ENCODE results near the gene TMEM26. TPM values are rescaled to one million over a fixed set of nuclear protein-coding genes. Genes with fewer than 3 reads are reported as not detected.

The TMEM26 gene
- total and polyA plus RNA-seq, 2 experiments from 2014 or later = 1.0 to 1.9 TPM

DNA sequence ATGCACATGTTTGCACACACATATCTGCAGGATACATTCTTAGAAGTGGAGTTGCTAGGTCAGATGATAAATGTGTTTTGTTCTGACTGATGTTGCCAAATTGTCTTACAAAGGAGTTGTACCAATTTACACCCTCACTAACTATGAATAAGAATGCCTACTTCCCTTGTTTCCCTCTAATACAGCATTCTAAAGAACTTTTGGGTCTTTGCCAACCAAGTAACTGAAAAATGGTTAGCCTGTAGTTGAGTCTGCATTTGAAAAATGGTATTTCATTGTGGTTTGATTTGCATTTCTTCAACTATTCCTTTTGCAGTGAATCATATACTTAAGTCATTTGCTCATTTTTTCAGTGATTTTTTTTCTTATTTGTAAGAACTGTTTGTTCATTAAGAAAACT is 48.4 kb downstream of the TMEM26 start (continued):
- TF ChIP-seq CTCF (conservative IDR thresholded peaks at IDR 0.05; ENCODE audit: low read depth in 2 of 2) = no peak
- no peak for TF ChIP-seq ZNF114 (CRISPR knock-in tag; IDR thresholded peaks at IDR 0.05)
- TF ChIP-seq EZH2phosphoT487 (IDR thresholded peaks at IDR 0.05; ENCODE audit: unreplicated experiment) = no peak
- TF ChIP-seq ZNF331 (CRISPR knock-in tag; IDR thresholded peaks at IDR 0.05; ENCODE audit: low read depth) = no peak
- TF ChIP-seq NANOG (IDR thresholded peaks at IDR 0.05; ENCODE audit: borderline replicate concordance) = no peak

GRCh38 chr10:61400524-61400923 is 52.7 kb downstream of the TMEM26 start:
- ATAC-seq = no peak
- no peak overlapping the region for H3K4me3 Mint-ChIP-seq

More at GRCh38 chr10:61400524-61400923, 52.7 kb downstream of the TMEM26 start:
- H3K27ac Mint-ChIP-seq = no peak overlapping the region
- Histone ChIP-seq H3F3A (replicated peaks; ENCODE audit: low read depth) (no peaks in the 10 kb centered on the region), H3K79me2 (replicated peaks; ENCODE audit: insufficient read depth) (no peaks in the 10 kb centered on the region), H3K4me2 (no peak overlapping the region), H3K36me3 (ENCODE audit: insufficient read depth) (no peaks in the 10 kb centered on the region), H3K27me3 (ENCODE audit: insufficient read depth) (no peaks in the 10 kb centered on the region), H3K9me2 (ENCODE audit: insufficient read depth) (no peaks in the 10 kb centered on the region; the same call in 1 of the 2 replicates), H3K27ac (ENCODE audit: low read depth) (no peak overlapping the region), H3K4me1 (ENCODE audit: insufficient read depth) (peaks cover 8% of the 10 kb centered on the region), H2AFZ (no peak overlapping the region), H4K20me1 (replicated peaks; ENCODE audit: insufficient read depth) (no peaks in the 10 kb centered on the region), H3K4me3 (no peak overlapping the region)
- TF ChIP-seq ZNF331 (CRISPR knock-in tag; IDR thresholded peaks at IDR 0.05; ENCODE audit: low read depth) (no peak), CTCF (conservative IDR thresholded peaks at IDR 0.05; ENCODE audit: low read depth in 2 of 2) (peak in 1 of 2 experiments; percentile 17; a peak in 1 of 4 replicates), ZNF462 (CRISPR knock-in tag; IDR thresholded peaks at IDR 0.05) (no peak)
- H3K4me1 Mint-ChIP-seq = peaks cover 19% of the 10 kb centered on the region
- no peaks in the 10 kb centered on the region for H3K36me3 Mint-ChIP-seq (ENCODE audit: low read depth)
- H3K27me3 Mint-ChIP-seq (ENCODE audit: insufficient read depth, low read depth, poor library complexity) = no peaks in the 10 kb centered on the region
- no peak for DNase-seq (ENCODE audit: low spot score)
- no peaks in the 10 kb centered on the region for H3K9me3 Mint-ChIP-seq

All from GM23338 (cell line).